ENCODE measurements around the gene MUS81.
A peak's percentile ranks its signal among the peaks of the same experiment; 100 is the strongest.

The MUS81 gene

GRCh38 chr11:65892661-65893317 lies 32.6 kb downstream of the MUS81 start:
- no peak for DNase-seq

- no peak for DNase-seq
Measured at GRCh38 chr11:65894034-65894591, 33.9 kb downstream of the MUS81 start.

GRCh38 chr11:65895482-65895981 lies 35.3 kb downstream of the MUS81 start:
- DNase-seq: no peak

- no peak for DNase-seq
Measured at GRCh38 chr11:65896034-65896999, 36.1 kb downstream of the MUS81 start.

- no peak for DNase-seq
Measured at GRCh38 chr11:65897020-65897471, 36.8 kb downstream of the MUS81 start.

GRCh38 chr11:65898656-65899355 lies 38.6 kb downstream of the MUS81 start:
- DNase-seq: no peak

- DNase-seq: peak; percentile 77
Measured at GRCh38 chr11:65899356-65900124, 39.3 kb downstream of the MUS81 start.

GRCh38 chr11:65900125-65900898 lies 40.1 kb downstream of the MUS81 start, which contains the start of gene FOSL1:
FOSL1 (minus strand) TSS chr11:65900388; CDS start chr11:65900339, 49 bp downstream.
- DNase-seq: peak; percentile 91

- DNase-seq: no peak
Measured at GRCh38 chr11:65900899-65901180, 40.6 kb downstream of the MUS81 start.

- DNase-seq: peak; percentile 64
Measured at GRCh38 chr11:65903068-65903481, 42.8 kb downstream of the MUS81 start.

GRCh38 chr11:65903715-65904114 lies 43.5 kb downstream of the MUS81 start:
- DNase-seq: no peak

- DNase-seq: no peak
Measured at GRCh38 chr11:65906602-65907001, 46.4 kb downstream of the MUS81 start.

GRCh38 chr11:65907878-65908277 lies 47.6 kb downstream of the MUS81 start:
- no peak for DNase-seq

- peak; percentile 64 for DNase-seq
Measured at GRCh38 chr11:65911682-65912568, 51.7 kb downstream of the MUS81 start.

GRCh38 chr11:65912845-65913244 lies 52.6 kb downstream of the MUS81 start:
- DNase-seq: peak; percentile 51

- DNase-seq: no peak
Measured at GRCh38 chr11:65915101-65915820, 55.0 kb downstream of the MUS81 start.

GRCh38 chr11:65915821-65916251 lies 55.6 kb downstream of the MUS81 start:
- DNase-seq: peak; percentile 92
